ENCODE measurements around the gene SELENOI. TPM values are rescaled to one million over a fixed set of nuclear protein-coding genes. Genes with fewer than 3 reads are reported as not detected.
"Not testable (repeated sequence)": the region's sequence is repeated elsewhere in the genome, so short reads cannot be mapped to it uniquely, and the experiment has no call there.

Gene SELENOI
- total RNA-seq, 1 donor from 2014 or later, result 28.2 TPM

DNA sequence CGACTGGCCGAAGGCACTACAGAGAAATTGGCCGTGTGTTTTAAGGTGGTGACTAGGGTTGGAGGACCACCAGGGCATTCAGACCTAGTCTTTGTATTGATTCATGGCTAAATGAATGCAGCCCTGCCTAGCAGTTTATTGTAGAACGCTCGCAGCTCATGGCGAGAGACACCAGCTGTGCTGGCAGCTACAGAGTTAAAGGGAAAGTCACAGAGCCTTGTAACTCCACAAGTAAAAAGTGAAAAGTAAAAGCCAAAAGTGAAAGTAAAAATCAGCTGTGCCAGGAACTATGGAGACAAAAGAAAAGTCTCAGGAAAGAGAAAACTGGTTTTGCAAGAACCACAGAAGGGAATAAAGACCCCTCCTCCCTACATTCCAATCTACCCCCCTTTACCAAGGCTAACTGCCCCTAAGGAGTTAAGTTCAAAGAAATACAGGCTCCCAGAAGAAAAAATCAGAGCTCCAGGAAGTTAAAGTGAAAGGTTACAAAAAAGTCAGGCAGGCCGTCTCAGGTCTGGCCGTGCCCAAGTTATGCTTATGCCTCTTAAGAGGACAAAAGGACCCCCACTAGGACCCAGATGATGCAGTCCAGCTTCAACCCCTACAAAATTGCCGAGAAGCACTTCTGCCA, 46.4 kb upstream of the SELENOI start:
- Mint-ChIP-seq H3K9me3 (ENCODE audit: unreplicated experiment) (no peaks in the 10 kb centered on the region), H3K4me3 (ENCODE audit: unreplicated experiment) (no peak overlapping the region), H3K36me3 (ENCODE audit: low read depth, unreplicated experiment) (no peaks in the 10 kb centered on the region), H3K4me1 (ENCODE audit: unreplicated experiment) (no peaks in the 10 kb centered on the region), H3K27me3 (ENCODE audit: unreplicated experiment) (peaks cover 5% of the 10 kb centered on the region), H3K27ac (ENCODE audit: unreplicated experiment) (no peak overlapping the region)
- TF ChIP-seq, protein P1, sequence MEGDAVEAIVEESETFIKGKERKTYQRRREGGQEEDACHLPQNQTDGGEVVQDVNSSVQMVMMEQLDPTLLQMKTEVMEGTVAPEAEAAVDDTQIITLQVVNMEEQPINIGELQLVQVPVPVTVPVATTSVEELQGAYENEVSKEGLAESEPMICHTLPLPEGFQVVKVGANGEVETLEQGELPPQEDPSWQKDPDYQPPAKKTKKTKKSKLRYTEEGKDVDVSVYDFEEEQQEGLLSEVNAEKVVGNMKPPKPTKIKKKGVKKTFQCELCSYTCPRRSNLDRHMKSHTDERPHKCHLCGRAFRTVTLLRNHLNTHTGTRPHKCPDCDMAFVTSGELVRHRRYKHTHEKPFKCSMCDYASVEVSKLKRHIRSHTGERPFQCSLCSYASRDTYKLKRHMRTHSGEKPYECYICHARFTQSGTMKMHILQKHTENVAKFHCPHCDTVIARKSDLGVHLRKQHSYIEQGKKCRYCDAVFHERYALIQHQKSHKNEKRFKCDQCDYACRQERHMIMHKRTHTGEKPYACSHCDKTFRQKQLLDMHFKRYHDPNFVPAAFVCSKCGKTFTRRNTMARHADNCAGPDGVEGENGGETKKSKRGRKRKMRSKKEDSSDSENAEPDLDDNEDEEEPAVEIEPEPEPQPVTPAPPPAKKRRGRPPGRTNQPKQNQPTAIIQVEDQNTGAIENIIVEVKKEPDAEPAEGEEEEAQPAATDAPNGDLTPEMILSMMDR (IDR thresholded peaks at IDR 0.05; ENCODE audit: unreplicated experiment), result no peak
- peak; percentile 24 for DNase-seq (ENCODE audit: low spot score)

DNA sequence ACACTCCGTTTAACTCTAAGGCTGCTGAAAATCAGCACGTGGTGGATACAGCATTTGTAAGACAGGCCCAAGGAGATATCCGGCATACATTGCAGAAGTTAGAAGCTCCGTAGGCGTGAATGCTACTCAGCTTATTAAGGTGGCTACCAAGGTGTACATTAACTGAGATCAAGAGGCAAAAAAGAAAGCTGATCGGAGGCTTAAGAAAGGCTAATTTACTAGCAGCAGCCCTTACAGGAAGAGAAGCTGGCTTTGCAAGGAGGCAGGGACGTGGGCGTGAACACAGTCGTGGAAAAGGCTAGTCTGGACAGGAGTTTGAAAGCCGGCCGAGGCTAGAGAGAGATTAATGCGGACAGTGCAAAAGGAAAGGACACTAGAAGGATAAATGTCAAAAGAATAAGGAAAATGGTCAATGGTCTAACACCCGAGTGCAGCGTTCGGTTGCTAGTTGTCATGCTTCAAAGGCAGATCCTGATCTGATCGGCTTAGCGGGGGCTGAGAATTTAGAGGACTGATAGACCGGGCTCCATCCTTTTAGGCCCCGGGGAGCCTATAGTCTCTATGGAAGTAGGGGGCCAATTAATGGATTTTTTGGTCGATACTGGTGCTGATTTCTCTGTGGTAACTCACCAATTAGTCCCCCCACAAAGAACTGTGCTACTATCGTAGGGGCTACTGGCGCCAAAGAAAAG, 45.6 kb upstream of the SELENOI start:
- no peak overlapping the region for H3K4me3 Mint-ChIP-seq (ENCODE audit: unreplicated experiment)
- TF ChIP-seq, protein P1 (IDR thresholded peaks at IDR 0.05; ENCODE audit: unreplicated experiment), result no peak
- no peaks in the 10 kb centered on the region for H3K36me3 Mint-ChIP-seq (ENCODE audit: low read depth, unreplicated experiment)
- H3K27ac Mint-ChIP-seq (ENCODE audit: unreplicated experiment), result no peak overlapping the region
- no peaks in the 10 kb centered on the region for H3K9me3 Mint-ChIP-seq (ENCODE audit: unreplicated experiment)
- peaks cover 5% of the 10 kb centered on the region for H3K27me3 Mint-ChIP-seq (ENCODE audit: unreplicated experiment)
- DNase-seq (ENCODE audit: low spot score), result no peak
- no peaks in the 10 kb centered on the region for H3K4me1 Mint-ChIP-seq (ENCODE audit: unreplicated experiment)

DNA sequence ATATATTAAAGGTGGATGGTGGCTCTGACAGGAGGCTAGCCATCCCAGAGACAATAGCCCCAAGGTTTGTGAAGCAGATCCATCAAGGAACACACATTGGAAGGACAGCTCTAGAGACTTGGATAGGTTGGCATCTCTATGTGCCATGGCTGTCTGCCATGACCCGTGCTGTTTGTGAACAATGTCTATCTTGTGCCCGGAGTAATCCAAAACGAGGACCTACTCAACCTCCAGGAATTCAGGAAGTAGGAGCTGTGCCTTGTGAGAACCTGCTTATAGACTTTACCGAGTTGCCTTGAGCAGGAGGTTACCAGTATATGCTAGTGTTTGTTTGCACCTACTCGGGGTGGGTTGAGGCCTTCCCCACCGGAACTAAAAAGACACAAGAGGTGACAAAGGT, 43.1 kb upstream of the SELENOI start:
- Mint-ChIP-seq H3K36me3 (ENCODE audit: low read depth, unreplicated experiment) (no peaks in the 10 kb centered on the region), H3K9me3 (ENCODE audit: unreplicated experiment) (no peaks in the 10 kb centered on the region), H3K4me3 (ENCODE audit: unreplicated experiment) (no peak overlapping the region), H3K27ac (ENCODE audit: unreplicated experiment) (no peak overlapping the region), H3K27me3 (ENCODE audit: unreplicated experiment) (peaks cover 6% of the 10 kb centered on the region), H3K4me1 (ENCODE audit: unreplicated experiment) (no peaks in the 10 kb centered on the region)
- DNase-seq (ENCODE audit: low spot score), result no peak
- TF ChIP-seq, protein P1 (IDR thresholded peaks at IDR 0.05; ENCODE audit: unreplicated experiment), result no peak

DNA sequence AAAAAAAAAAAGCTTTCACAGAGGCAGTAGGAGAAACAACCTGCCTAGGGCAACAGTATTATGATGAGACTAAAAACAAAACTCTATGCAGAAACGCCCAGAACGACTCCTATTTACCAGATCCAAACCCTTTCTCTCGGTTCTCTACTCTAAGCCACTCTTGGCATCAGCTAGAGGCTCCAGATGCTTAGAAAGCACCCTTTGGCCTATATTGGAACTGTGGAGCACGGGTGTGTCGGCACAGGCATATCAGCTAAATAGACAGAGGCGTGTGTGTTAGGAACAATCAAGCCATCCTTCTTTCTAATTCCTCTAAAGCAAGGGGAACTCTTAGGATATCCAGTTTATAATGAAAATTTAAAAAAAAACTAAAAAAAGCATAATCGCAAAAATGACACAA, 40.8 kb upstream of the SELENOI start:
- not testable (repeated sequence) for H3K9me3 Mint-ChIP-seq (ENCODE audit: unreplicated experiment); H3K4me3 Mint-ChIP-seq (ENCODE audit: unreplicated experiment); H3K36me3 Mint-ChIP-seq (ENCODE audit: low read depth, unreplicated experiment); H3K27ac Mint-ChIP-seq (ENCODE audit: unreplicated experiment); H3K27me3 Mint-ChIP-seq (ENCODE audit: unreplicated experiment); DNase-seq (ENCODE audit: low spot score); H3K4me1 Mint-ChIP-seq (ENCODE audit: unreplicated experiment)

DNA sequence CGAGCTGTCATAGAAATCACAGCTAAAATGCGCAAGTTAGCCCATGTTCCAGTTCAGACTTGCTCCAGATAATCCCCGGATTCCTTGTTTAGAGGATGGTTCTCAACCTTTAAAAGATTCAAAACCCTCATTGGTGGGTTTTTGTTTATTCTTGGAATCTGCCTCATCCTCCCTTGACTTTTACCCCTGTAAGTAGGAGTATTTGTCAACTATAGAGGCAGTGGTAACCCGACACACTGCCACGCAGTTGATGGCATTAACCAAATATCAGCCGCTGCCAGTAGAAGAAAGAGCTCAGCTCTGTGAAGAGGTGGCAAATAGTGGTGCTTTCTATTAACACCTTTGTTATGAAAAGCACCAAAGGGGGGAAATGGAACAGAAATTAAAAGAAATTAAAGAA, 40.4 kb upstream of the SELENOI start:
- Mint-ChIP-seq H3K27me3 (ENCODE audit: unreplicated experiment) (peaks cover 6% of the 10 kb centered on the region), H3K4me1 (ENCODE audit: unreplicated experiment) (no peaks in the 10 kb centered on the region), H3K4me3 (ENCODE audit: unreplicated experiment) (no peak overlapping the region), H3K27ac (ENCODE audit: unreplicated experiment) (no peak overlapping the region), H3K36me3 (ENCODE audit: low read depth, unreplicated experiment) (no peaks in the 10 kb centered on the region), H3K9me3 (ENCODE audit: unreplicated experiment) (no peaks in the 10 kb centered on the region)
- DNase-seq (ENCODE audit: low spot score), result no peak
- TF ChIP-seq, protein P1 (IDR thresholded peaks at IDR 0.05; ENCODE audit: unreplicated experiment), result no peak

Measured in endothelial cell (in vitro differentiated cells).